ENCODE measurements around the gene NUDT14. TPM values are rescaled to one million over a fixed set of nuclear protein-coding genes. Genes with fewer than 3 reads are reported as not detected.

NUDT14 gene
- total RNA-seq, 4 donors from 2014 or later: 0.66 to 2.7 (median 1.8) TPM

DNA sequence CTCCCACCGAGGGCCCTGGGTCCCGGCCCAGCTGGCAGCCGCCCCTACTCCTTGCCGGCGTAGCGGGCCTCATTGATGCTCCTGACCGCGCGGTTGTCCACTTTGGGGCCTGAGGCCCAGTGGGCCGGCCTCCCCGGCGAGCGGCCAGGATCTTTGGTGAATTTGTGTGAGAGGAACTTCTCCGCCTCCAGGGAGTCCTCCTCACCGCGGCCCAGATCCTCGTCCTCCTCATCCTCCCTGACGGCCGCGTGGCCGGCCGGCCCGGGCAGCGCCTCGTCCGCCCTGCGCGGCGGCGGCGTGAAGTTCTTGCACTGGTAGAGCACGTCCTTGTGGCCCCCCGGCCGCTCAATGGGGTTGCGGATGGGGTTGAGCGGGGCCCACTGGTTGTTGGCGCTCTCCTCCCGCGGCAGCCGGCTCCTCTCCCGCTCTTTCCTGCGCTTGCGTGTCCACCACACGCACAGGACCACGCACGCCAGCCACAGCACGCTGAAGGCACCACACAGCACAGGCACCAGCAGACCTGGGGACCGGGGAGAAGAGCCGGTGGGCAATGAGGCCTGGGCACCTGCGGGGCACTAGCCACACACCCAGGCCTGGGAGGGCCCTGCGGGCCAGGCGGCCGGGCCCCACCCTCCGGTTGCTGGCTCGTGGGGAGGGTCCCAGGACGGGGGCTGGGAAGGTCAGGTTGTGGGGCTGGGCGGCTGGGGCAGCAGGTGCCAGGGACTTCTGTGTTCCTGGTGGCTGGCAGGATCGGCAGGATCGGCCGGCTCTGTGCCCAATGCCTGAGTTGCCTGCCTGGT lies 38.3 kb downstream of the NUDT14 start:
- Histone ChIP-seq H3K9me3 (peaks cover 0 to 36% (median 5%) of the 10 kb centered on the region in 4 donors), H3K4me1 (no peaks in the 10 kb centered on the region), H3K4me3 (no peak overlapping the region), H3K27ac (no peak overlapping the region), H3K27me3 (no peaks in the 10 kb centered on the region), H3K36me3 (peaks cover 0 to 47% (median 0%) of the 10 kb centered on the region in 3 donors)
- WGBS, 2 donors: 96% methylated on average over 40 to 55 of the region's 60 CpGs
- peak in 1 of 2 donors; percentile 10 for DNase-seq (ENCODE audit: low spot score in 2 of 2)
- TF ChIP-seq, protein P1, sequence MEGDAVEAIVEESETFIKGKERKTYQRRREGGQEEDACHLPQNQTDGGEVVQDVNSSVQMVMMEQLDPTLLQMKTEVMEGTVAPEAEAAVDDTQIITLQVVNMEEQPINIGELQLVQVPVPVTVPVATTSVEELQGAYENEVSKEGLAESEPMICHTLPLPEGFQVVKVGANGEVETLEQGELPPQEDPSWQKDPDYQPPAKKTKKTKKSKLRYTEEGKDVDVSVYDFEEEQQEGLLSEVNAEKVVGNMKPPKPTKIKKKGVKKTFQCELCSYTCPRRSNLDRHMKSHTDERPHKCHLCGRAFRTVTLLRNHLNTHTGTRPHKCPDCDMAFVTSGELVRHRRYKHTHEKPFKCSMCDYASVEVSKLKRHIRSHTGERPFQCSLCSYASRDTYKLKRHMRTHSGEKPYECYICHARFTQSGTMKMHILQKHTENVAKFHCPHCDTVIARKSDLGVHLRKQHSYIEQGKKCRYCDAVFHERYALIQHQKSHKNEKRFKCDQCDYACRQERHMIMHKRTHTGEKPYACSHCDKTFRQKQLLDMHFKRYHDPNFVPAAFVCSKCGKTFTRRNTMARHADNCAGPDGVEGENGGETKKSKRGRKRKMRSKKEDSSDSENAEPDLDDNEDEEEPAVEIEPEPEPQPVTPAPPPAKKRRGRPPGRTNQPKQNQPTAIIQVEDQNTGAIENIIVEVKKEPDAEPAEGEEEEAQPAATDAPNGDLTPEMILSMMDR (IDR thresholded peaks at IDR 0.05): no peak
- TF ChIP-seq POLR2A (IDR thresholded peaks at IDR 0.05) (no peak), EP300 (IDR thresholded peaks at IDR 0.05) (no peak)

DNA sequence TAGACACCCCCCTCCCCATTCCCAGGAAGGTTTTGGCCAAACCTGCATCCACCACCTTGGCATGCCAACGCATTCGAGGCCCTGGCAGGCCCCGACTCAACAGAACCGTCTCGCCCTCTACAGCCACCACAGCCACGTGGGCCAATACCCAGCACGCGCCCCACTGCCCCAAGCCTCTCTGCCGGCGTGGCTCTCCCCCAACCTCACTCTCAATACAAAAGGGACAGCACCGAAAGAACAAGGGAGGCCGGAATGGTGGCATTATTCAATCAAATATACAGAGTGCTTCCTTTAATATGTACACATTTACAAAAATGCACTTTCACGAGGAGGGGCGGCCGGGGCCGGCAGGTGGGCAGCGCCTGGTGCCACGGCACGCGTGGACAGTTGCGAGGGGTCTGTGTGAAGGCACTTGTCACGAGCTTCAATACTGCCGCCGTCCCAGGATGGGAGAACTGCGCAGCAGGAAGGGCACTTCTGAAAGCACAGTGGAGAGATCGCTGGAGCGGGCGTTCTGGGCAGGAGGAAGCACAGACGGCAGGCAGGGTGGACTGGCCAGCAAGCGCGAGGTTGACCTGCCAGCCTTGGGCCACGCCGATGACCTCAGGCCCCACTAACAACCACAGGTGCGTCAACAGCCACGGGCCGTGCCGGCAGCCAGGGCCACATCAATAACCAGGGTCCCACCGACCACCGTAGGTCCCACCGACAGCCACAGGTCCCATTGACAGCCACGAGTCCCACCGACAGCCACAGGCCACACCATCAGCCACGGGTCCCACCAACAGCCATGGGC lies 39.4 kb downstream of the NUDT14 start:
- no peaks in the 10 kb centered on the region for H3K27me3 ChIP-seq
- H3K27ac ChIP-seq: no peak overlapping the region
- H3K4me1 ChIP-seq: no peaks in the 10 kb centered on the region
- H3K36me3 ChIP-seq: peaks cover 0 to 39% (median 0%) of the 10 kb centered on the region in 3 donors
- DNase-seq (ENCODE audit: low spot score in 2 of 2): no peak
- WGBS, 2 donors: 90 to 93% methylated on average over 40 to 43 of the region's 43 CpGs
- peaks cover 0 to 36% (median 5%) of the 10 kb centered on the region in 4 donors for H3K9me3 ChIP-seq
- TF ChIP-seq, protein P1 (IDR thresholded peaks at IDR 0.05): no peak
- TF ChIP-seq POLR2A (IDR thresholded peaks at IDR 0.05) (no peak), EP300 (IDR thresholded peaks at IDR 0.05) (no peak)
- H3K4me3 ChIP-seq: no peak overlapping the region

DNA sequence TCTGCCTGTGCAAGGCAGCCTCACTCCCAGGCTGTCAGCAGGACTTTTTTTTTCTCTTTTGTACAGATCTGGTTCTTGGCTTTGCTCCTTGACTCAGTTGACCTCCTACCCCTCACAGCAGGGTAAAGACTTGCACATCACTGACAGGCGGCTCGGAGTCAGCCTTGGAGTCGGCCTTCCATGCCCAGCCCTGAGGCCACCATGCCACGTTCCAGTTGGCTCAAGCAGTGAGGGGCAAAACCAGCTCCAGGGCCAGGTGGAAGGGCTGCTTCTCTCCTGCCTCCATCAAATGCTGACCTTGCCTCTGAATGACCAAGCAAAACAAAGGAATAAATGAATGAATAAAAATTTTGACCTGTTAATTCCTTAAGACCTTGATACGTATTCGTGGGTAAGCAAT lies 40.1 kb downstream of the NUDT14 start:
- 90 to 93% methylated on average over 6 of the region's 6 CpGs for WGBS, 2 donors
- no peaks in the 10 kb centered on the region for H3K4me1 ChIP-seq
- peaks cover 0 to 36% (median 5%) of the 10 kb centered on the region in 4 donors for H3K9me3 ChIP-seq
- no peak overlapping the region for H3K27ac ChIP-seq
- H3K27me3 ChIP-seq: no peaks in the 10 kb centered on the region
- TF ChIP-seq EP300 (IDR thresholded peaks at IDR 0.05) (no peak), POLR2A (IDR thresholded peaks at IDR 0.05) (no peak)
- TF ChIP-seq, protein P1 (IDR thresholded peaks at IDR 0.05): no peak
- H3K36me3 ChIP-seq: peaks cover 0 to 39% (median 0%) of the 10 kb centered on the region in 3 donors
- DNase-seq (ENCODE audit: low spot score in 2 of 2): no peak
- H3K4me3 ChIP-seq: no peak overlapping the region

DNA sequence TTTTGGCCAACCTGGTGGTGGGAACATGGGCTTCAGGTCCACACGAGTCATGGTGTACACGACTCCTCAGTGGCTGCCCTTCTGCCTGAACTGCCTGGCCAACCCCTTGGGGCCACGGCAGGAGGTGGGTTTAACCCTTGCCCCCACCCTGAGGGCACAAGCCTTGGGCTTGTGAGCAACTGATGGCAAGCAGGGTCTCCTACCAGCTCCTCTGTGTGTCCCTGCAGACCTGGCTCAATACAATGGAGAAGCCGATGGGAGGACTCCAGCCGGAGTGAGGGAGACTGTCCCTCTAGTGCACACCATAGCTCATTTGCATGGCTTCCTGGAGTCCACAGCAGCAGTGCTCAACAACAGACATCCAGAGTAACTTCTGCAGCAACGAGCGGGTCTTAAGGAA lies 40.5 kb downstream of the NUDT14 start:
- Histone ChIP-seq H3K36me3 (peaks cover 0 to 39% (median 0%) of the 10 kb centered on the region in 3 donors), H3K27ac (no peak overlapping the region), H3K4me1 (no peaks in the 10 kb centered on the region), H3K4me3 (no peak overlapping the region), H3K9me3 (peaks cover 0 to 36% (median 5%) of the 10 kb centered on the region in 4 donors), H3K27me3 (no peaks in the 10 kb centered on the region)
- 89 to 90% methylated on average over 7 of the region's 7 CpGs for WGBS, 2 donors
- no peak for TF ChIP-seq POLR2A (IDR thresholded peaks at IDR 0.05)
- TF ChIP-seq EP300 (IDR thresholded peaks at IDR 0.05): no peak
- TF ChIP-seq, protein P1 (IDR thresholded peaks at IDR 0.05): no peak
- no peak for DNase-seq (ENCODE audit: low spot score in 2 of 2)

Measured in tibial nerve (tissue), 4 donors.